GM18951 (cell line): ENCODE measurements around the gene ATP5F1E.

ENCODE experiments used
- POLR2A ChIP-seq: IDR thresholded peaks from 4 replicates; pipeline ENCODE4 v1.6.1; 2011; ENCODE audit warnings: mild to moderate bottlenecking; ENCODE audit not compliant: insufficient read length, insufficient read depth; ENCODE audit errors: extremely low read depth
- in situ Hi-C: fragments of 300-500 bp; cut with MboI; formaldehyde crosslinking; loops from one replicate; pipeline ENCODE4 v1.12.0; 2022; ENCODE audit warnings: low sequenced_read_pairs, mixed read lengths, inconsistent platforms; ENCODE audit not compliant: unreplicated experiment

ATP5F1E gene

GRCh38 chr20:59032023-59032712 is at the start of gene ATP5F1E:
Gene ATP5F1E, minus strand, starts transcription at chr20:59032335. Its CDS starts 84 bp downstream, at chr20:59032251.
- peak; percentile 92 for TF ChIP-seq POLR2A
- in situ Hi-C loops: no loop called here

DNA sequence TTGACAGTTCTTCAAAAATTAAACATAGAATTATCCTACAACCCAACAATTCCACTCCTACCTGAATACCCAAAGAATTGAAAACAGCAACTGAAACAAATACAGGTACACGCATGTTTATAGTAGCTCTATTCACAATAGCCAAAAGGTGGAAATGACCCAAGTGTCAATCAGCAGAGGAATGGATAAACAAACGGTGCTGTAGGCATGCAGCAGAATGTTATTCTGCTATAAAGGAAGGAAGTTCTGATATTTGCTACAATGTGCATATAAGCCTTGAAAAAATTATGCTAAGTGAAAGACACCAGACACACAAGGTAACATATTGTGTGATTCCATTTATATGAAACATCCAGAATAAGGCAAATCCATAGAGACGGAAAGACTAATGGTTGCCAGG is 48.9 kb upstream of the ATP5F1E start:
- TF ChIP-seq POLR2A: no peak
- in situ Hi-C loops: no loop called here

DNA sequence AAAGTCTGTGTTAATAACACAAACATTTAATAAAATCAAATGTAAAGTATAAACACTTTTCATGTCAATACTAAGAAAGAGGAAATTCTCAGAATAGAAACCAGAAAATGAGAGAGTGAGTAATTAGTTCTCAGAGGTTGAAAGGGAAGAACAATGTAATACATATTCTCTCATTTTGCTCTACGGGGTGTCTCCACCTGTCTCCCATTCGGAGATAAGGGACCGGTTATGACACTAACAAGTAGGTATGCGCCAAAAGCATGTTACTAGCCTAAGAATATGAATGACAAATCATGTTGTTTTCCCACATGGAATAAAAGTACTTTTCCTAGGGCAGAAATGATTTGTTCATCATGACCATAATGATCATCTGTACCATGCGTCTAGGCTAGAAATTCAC is 46.1 kb upstream of the ATP5F1E start:
- in situ Hi-C loops: no loop called here
- TF ChIP-seq POLR2A: no peak

GRCh38 chr20:59077705-59078104 is 45.6 kb upstream of the ATP5F1E start:
- TF ChIP-seq POLR2A: no peak
- in situ Hi-C loops: no loop called here

DNA sequence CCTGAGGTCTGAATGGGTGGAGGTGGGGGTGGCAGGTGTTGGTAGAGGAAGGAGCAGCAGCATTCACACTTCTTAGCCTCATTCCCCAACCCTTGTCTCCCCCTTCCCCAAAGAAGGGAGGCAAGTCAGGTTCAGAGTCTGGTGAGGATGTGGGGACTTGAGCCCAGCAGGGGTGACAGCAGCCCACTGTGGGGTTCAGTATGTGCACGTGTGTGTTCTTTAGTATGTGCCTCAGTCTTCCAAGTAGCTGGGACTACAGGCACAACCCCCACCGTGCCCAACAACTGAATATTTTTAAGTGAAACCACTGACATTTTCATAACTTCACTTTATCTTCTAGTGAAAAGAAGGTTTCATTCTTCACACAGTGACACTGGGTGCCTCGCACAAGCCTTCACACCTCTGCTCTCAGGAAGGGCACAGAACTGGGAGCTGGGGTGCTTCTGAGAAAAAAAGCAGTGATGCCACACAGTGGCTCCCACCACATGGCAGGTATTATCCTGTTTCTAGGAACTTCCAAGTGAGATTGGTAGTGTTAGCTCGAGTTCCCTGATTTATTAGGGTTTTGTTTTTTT is 43.9 kb upstream of the ATP5F1E start:
- TF ChIP-seq POLR2A: no peak

GRCh38 chr20:59074456-59074855 is 42.3 kb upstream of the ATP5F1E start:
- no peak for TF ChIP-seq POLR2A
- in situ Hi-C loops: no loop called here

More for the DNA sequence above, 43.9 kb upstream of the ATP5F1E start:
- in situ Hi-C loops: no loop called here

GRCh38 chr20:59073582-59073981 is 41.4 kb upstream of the ATP5F1E start:
- TF ChIP-seq POLR2A: no peak

DNA sequence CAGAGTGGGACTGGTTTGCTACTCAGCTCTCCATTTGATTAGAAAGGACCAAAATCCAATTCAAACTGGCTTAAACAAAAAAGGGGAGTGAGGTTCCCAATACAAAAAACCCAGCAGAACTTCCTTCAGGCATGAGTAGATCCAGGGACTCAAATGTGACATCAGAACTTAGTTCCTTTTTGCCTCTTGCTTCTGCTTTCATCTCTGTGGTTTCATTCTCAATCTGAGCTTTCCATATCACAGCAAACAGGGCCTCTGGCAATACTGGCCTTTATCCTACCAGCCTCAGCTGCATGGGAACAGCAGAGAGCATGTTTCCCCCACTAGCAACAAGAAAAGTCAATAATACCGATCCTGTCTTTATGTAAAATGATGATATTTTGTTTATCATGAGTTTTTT is 39.1 kb upstream of the ATP5F1E start:
- TF ChIP-seq POLR2A: no peak
- in situ Hi-C loops: no loop called here

More at GRCh38 chr20:59073582-59073981, 41.4 kb upstream of the ATP5F1E start:
- in situ Hi-C loops: no loop called here

GRCh38 chr20:59069026-59069425 is 36.9 kb upstream of the ATP5F1E start:
- in situ Hi-C loops: no loop called here
- TF ChIP-seq POLR2A: no peak

DNA sequence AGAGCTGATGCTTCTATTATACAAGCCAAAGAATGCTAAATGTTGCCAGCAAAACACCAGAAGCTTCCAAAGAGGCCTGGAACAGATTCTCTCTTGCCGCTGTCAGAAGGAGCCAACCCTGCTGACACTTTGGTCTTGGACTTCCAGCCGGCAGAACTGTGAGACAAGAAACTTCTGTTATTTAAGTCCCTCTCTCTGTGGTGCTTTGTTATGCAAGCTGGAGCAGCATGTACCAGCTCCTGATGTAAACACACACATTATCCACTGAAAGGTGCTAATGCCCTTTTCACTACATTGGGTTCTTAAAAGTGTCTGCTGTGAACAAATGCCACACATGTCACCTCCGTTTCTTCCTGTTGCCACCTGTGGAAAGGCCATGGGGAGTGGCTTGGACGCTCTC is 36.4 kb upstream of the ATP5F1E start:
- in situ Hi-C loops: no loop called here
- TF ChIP-seq POLR2A: no peak

GRCh38 chr20:59064214-59064722 is 32.1 kb upstream of the ATP5F1E start:
- in situ Hi-C loops: no loop called here
- no peak for TF ChIP-seq POLR2A

DNA sequence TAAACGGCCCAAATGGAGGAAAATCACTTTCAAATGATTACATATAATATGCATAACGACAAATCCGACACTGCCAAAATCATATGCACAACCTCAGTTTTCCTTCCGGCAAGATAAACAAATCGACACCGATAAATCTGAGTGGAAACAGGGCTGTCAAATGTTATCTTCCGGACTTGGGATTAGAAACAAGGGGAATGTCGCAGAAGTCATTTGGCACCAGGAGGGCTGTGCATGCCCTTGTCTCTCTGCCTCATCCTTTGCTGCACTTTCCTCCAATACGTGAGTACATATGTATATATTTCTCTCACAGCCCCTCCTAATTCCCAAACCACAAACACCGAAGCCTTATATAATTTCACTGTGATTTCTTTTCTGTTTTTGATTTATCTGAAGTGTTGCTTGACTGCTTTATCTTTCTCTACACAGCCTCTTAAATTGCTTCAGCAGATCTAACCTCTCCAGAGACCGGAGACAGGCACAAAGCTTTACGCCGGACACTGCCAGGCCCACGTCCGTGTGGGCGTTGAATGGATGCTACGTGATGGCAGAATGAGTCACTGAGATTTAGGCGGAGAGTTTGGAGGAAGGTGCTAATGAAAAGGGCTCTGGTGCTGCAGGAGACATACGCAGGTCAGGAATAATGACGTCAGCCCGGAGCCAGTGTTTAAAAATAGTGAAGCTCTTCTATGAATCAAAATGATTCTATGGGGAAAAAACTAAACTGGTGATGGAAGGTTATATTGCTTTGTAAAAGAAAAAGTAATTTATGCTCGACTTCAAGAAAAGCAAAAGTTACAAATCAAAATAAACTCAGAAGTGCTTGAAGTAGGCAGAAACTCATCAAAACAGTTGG is 31.5 kb upstream of the ATP5F1E start:
- no peak for TF ChIP-seq POLR2A
- in situ Hi-C loops: no loop called here

- no peak for TF ChIP-seq POLR2A
- in situ Hi-C loops: no loop called here
These were observed 29.9 kb upstream of the ATP5F1E start for GRCh38 chr20:59062081-59062480.

DNA sequence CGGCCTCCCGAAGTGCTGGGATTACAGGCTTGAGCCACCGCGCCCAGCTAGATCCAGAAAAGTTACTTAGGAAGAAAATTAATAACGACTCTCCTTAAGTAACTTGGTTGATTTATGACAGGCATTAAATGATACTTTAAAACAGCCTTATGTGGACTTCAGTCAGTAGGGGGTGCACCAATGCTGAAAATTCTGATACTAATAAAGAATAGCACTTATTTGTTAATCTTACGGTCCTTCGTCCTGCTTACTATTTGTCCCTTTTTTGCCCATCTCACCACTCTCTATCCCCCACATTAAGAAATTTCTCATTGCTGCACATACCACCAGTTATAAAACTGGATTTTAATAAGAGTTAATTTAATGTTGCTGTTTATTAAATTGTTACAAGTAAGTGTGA is 23.2 kb upstream of the ATP5F1E start:
- in situ Hi-C loops: no loop called here
- no peak for TF ChIP-seq POLR2A

GRCh38 chr20:59051666-59052185 is 19.6 kb upstream of the ATP5F1E start:
- no peak for TF ChIP-seq POLR2A
- in situ Hi-C loops: no loop called here
